ENCODE measurements around the gene SERINC5.

Gene SERINC5

DNA sequence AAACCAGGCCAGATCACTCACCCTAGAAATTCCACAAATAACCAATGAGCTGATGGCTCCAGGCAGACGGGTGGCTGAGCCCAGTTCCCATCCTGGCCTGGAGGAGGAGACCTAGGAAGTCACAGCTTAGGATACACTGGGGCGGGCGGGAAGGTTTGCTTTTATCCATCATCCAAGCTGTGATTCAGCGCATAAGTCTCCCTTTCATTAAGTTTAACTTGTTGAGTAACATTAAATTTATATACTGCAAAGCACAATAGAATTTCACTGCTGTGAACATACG lies 165.0 kb downstream of the SERINC5 start:
- DNase-seq, result no peak

DNA sequence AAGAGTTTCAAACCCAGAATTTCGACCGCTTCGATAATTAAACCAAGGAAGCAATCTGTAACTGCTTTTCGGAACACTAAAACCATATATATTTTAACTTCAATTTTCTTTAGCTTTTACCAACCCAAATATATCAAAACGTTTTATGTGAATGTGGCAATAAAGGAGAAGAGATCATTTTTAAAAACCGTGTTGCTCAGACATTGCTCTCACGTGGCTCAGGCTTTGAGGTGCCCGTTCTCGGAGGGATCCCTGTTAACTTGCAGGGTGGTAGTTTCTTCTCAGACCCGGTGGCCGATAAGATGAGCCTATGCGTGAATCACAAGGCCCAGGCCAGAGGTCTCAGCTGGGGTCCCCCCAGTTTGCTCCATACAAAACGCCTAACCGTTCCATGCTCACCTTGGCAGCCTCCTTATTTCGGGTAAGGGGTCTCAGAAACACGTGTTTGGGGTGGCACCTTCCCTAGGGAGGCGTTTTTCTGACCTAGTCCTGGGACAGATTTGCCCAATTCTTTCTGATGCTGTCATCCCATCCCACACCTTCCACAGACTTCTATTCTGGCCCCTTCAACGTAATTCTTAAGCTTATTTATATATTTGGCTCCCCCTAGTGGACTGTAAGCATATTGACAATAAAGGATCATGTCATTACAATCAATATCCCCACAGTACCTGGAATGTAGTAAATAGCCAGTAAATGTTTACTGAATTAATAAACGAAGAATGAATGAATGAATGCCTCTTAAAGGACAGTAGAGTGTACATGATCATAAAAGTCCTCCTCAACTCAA lies 172.6 kb downstream of the SERINC5 start:
- DNase-seq, result no peak

DNA sequence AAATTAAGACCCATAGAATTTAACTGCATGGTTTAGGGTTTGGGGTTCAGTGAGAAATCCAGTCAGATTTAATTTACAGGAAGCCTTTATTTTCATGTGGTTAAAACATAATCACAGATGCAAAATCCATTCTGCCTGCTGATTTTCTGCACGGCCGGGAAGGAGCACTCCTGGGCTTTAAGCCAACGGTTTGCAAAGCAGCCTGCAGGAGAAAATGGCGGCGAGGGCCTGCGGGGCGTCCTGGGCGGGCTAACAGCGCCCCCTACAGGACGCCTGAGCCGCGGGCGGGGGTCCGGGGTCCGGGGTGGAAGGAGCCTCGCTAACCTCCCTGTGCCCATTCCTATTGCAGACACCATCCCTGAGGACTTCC lies 173.1 kb downstream of the SERINC5 start:
- DNase-seq, result no peak

DNA sequence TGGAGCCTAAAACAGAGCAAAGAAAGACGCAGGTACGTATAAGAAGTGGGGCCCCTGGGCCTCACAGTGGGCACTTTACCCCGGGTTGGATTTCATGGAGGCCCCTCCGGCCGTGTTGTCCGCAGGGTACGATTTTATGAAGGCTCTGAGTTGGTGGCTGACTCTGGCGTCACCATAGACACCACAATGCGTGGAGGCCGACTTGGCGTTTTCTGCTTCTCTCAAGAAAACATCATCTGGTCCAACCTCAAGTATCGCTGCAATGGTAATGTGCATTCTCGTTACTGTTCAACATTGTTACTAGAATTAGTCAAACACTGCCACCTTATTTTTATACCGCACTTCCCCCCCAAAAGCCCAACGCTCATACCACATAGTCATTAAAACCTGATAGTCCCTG lies 173.6 kb downstream of the SERINC5 start:
- DNase-seq, result no peak

DNA sequence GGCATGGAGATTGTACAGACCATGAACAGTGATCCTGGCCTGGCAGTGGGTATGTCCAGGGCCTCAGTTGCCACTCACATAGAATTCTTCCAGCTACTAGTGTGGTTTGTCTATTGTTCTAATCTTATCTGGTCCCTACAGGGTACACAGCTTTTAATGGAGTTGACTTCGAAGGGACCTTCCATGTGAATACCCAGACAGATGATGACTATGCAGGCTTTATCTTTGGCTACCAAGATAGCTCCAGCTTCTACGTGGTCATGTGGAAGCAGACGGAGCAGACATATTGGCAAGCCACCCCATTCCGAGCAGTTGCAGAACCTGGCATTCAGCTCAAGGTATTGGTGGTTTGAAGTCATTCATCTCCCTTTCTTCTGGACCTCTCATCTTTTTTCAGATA lies 176.9 kb downstream of the SERINC5 start:
- no peak for DNase-seq

DNA sequence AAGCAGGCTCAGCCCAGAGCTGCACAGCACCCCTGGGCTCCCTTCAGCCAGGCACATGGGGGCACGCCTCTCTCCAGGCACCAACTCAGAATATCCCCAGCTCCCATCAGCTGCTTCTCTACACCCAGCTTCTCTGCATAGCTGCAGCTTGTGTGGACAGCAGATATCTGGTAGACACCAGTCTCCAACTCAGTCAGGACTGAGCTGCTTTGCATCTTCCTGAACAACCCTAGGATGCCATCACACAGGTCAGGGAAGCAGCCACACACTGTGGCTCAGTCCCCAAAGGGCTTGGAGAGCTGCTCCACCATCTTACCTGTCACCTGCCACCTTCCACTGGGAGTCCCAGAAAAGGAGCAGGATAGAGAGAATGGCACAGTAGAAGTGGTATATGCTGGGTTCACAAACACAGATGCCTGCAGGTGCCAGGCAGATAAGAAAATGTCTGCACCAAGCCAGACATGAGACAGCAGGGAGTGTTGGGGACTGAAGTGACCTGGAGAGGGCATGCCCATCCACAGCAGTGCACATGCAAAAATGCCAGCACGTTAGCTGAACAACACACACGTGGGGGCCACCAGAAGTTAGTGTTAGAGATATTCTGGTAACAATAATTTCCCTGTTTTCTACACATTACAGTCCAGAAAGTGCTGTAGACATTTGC lies 178.7 kb downstream of the SERINC5 start:
- DNase-seq, result no peak

DNA sequence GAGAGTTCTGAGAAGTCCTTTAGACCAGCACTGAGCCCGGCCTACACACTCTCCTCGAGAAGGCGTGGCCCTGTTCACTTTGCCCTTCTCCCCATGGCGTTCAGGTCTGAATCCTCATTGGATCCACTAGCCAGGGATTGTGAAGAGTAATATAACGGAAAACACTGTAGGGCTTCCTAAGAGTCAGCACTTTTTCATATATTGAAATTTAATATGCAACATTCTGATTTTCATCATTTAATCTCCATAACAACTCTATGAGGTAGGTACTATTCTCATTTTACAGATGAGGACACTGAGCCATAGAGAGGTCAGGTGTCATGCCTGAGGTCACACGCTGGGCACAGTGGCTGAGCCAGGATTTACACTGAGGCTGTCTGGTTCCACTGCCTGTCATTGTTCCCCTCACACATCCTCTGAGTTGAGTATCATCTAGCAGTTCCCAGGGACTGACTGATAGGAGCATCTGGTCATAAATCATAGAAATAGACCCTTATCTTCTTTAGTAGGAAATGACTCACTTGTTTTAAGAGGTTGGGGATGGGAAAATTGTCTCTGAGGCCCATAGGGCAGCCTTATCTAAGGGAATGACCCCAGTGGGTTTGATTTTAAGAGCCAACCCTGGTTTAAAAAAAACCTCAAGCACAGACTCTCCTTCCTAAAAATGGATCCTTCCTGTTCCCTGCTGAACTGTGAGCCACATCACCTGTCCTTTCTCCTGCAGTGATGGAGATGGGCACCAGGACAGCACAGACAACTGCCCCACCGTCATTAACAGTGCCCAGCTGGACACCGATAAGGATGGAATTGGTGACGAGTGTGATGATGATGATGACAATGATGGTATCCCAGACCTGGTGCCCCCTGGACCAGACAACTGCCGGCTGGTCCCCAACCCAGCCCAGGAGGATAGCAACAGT lies 179.5 kb downstream of the SERINC5 start:
- no peak for DNase-seq

DNA sequence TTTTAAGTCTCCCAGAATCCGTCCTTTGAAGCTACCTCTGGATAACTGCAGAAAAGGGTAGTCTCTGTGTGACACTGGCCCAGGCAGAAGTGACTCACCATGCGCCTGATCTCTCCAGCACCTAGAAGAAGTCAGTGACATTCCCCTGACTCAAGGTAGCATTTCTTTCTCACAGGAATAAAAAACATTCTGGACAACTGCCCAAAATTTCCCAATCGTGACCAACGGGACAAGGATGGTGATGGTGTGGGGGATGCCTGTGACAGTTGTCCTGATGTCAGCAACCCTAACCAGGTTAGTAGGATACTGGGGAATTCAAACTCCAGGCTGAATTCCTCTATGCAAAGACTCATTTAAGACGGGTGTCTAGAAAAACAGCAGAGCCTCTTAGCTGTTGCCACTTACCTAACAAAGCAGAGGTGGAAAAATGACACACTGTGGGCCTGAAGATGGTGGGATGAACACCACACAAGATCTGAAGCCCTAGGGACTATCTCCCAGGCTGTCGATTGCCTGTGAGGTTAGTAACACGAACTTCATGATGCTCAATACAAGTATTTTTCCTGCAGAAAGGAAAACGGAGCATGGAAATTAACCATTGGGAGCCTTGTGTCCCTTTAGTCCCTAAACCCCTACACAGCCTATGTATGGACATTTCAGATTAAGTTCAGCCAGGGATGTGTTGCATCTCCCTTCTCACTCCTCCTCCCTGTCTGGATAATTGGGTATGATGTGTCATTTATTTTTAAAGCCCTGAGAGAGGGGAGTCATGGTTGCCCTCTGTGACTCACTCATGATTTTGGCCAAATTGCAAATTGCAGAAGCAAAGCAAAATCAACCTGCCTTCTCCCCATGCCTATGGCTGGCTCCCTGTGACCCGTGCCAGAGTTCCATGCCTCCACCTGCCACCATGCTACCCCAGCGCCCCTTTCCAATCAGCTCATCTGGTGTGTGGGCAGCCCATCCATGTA lies 183.5 kb downstream of the SERINC5 start:
- no peak for DNase-seq

DNA sequence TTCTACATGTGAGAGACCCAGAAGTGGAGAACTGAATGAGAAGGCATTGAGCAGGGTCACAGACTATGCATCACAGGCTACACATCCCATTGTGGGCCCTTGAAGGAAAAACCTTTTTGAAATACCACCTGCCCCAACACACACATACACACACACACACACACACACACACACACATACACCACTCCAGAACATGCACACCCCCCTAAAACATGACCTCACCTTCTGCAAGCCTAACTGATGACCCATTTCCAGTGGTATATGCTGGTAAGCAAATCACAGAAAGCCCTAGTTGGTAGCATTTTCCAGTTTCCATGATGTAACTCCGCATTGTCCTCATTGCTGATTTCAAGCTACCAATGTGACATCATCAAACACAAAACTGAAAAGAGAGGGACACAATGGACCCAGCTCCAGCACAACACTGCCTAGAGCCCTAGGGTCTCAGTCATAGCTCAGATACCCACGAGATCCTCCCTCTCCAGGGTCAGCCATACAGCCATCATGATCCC lies 184.3 kb downstream of the SERINC5 start:
- DNase-seq, result no peak

DNA sequence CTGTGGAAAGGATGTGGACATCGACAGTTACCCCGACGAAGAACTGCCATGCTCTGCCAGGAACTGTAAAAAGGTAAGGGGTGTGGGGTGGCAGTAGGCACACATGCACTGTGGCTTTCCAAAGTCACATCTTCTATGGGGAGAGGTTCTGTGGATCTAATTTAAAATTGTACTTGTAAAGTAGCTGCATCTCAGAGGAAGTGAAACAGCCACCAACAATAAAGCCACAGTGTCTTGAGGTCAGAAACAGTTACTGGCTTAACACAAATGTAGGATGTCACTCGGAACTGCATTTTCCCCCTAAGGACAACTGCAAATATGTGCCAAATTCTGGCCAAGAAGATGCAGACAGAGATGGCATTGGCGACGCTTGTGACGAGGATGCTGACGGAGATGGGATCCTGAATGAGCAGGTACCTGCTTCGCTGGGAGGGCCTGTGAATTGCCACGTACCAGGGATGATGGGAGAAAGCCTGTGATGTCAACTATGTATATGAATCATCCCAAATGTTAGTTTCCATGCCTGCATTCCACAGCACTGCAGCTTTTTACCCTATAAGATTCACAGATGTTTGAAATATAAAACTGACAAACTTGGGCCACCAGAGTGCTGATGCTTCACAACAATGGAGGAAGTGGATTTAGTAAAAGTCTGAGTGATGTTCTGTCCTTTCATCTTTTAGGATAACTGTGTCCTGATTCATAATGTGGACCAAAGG lies 185.4 kb downstream of the SERINC5 start:
- DNase-seq, result no peak

DNA sequence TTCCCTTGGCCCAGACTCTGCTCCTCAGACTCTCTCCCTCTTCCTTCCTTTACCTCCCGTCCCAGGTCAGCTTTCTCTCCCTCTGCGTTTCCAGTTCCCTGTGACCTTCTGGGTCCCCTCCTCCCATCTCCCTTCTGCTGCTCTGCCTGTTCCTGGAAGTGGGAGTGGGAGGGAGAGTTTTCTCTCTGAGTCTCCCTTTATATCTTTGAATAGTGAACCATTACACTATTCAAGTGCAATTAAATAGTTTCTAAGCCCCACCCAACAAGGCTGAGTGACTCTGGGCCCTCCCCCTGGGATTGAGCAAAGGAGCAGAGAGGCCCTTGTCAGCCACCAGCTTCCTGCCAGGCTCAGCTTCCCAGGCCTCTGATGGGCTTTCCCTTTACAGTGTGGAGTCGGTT lies 185.9 kb downstream of the SERINC5 start:
- DNase-seq, result no peak

DNA sequence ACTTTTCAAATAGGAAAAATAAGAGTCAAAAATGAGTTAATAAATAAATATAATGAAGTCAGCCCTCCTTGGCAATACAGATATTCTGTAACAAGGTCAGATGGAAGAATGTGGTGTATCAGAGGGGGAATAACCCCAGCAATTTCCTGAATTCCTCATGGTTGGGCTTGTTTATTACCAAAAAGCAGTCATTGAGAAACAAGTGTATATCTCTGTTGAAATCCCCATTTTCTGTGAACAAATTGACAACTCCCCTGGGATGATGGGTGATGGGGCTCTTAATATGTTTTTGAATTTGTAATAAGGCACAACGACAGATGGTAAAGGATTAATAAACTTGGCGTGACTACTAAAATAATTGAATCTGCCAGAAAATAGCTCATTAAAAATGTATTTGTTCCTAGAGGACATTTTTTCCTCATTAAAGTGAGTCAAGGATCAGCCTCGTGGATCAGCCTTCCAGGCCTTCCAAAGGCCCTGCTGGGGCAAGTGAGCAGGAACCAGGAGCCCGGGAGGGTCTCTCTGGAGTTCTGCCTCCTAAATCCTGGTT lies 186.5 kb downstream of the SERINC5 start:
- DNase-seq, result no peak

DNA sequence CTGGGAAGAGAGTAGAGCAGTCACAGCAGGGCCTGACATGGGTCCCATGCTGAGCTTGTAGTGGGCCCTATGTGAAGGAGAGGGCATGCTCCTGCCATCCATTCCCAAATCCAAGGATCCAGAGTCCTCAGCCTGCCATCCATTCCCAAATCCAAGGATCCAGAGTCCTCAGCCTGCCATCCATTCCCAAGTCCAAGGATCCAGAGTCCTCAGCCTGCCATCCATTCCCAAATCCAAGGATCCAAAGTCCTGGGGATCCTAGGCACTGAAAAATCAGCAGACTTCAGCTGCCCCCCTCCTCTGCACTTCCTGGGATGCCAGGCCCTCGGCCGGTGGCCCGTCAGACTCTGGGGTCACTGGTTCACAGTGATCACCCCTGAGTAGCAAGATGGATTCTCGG lies 187.1 kb downstream of the SERINC5 start:
- no peak for DNase-seq

DNA sequence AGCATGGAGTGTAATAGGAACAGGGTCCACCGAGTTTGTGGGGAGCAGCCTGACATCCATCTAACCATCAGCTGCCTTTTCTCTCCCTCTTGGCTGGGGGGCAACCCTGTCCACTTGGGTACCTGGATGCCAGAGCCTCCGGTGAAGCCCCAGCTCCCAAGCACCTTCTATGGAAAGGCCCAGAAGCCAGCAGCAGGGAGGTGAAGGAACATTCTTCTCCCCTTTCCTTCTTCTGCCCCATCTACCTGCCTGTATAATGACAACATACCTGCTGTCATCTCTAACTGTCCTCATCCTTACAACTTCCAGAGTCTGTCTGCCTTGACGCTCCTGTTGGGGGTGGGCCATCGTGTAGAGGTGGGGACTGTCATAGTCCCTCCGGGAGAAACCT lies 187.6 kb downstream of the SERINC5 start:
- no peak for DNase-seq

DNA sequence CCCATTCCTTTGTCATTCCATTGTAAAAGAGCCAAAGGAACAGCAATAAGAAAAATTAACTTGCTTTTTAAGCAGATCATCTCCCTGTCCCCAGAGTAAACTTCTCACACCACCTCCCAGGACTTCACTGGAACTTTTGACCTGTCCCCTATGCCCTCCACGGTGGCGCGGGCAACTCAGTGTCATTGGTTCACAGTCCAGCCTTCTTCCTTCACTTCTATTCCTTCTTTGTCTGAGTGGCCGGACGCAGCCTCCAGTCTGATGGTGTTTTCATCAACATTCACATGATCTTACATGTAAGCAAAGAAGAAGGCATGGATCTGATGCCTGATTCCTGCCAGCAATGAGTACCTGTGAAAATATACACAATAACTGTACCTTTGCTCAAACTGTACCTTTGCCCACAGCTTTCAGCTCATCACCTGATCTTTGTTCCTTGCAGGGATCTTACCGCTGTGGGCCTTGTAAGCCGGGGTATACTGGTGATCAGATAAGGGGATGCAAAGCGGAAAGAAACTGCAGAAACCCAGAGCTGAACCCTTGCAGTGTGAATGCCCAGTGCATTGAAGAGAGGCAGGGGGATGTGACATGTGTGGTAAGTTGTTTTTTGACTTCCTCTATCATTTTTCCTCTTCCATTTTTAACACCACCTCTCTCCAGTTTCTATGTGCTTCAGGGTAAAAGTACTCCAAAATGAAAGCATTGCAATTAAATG lies 188.2 kb downstream of the SERINC5 start:
- DNase-seq, result no peak

DNA sequence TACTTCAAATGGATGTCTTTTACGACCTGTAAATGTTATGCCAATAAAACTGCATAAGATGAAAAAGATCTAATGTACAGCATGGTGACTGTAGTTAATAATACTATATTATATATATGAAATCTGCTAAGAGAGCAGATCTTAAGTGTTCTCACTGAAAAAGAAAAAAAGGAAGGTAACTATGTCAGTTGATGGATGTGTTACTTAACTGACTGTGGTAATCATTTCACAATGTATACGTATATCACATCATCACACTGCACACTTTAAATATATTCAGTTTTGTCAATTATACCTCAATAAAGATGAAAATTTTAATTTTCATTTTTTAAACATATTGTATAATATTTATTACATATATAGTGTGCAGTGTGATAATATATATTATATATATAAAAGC lies 188.8 kb downstream of the SERINC5 start:
- no peak for DNase-seq

DNA sequence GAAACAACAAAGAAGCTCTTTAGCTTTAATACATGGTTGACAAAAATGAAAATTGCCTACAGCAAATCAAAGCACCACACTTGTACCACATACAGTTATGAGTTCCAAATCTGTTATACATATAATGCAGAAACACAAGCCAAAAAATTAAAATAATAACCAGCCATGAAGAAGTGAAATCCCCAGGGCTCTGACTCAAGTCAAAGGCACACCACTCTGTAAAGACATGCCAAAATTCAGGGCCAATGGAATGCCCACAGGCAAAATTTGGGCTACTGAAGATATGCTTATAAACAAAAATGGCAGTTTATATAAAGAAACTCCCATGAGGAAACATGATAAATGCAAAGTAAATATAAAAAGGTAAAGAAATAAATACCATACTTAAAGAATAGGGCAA lies 191.7 kb downstream of the SERINC5 start:
- DNase-seq, result no peak
